GM19463 (cell line): ENCODE data around the gene PLOD3.
"Not testable (repeated sequence)": the region's sequence is repeated elsewhere in the genome, so short reads cannot be mapped to it uniquely, and the experiment has no call there.

Source experiments
- ATAC-seq: cut with Tn5 transposase; IDR thresholded peaks from one replicate; pipeline ENCODE4 v1.9.1; 2021; ENCODE audit warnings: mild to moderate bottlenecking, moderate library complexity; ENCODE audit not compliant: unreplicated experiment

Gene PLOD3

GRCh38 chr7:101216001-101216859 is 1.2 kb downstream of the PLOD3 start:
- ATAC-seq, result no peak

- ATAC-seq, result no peak
Measured at GRCh38 chr7:101212014-101212413, 5.4 kb downstream of the PLOD3 start.

- no peak for ATAC-seq
Measured at GRCh38 chr7:101211501-101211900, 5.9 kb downstream of the PLOD3 start.

GRCh38 chr7:101210143-101210542 is 7.2 kb downstream of the PLOD3 start:
- no peak for ATAC-seq

GRCh38 chr7:101208794-101209193 is 8.6 kb downstream of the PLOD3 start:
- ATAC-seq, result no peak

GRCh38 chr7:101207459-101207858 is 9.9 kb downstream of the PLOD3 start:
- ATAC-seq, result no peak

- ATAC-seq, result no peak
Measured at GRCh38 chr7:101206665-101207042, 10.7 kb downstream of the PLOD3 start.

GRCh38 chr7:101205901-101206664 is 11.3 kb downstream of the PLOD3 start:
- ATAC-seq, result no peak

GRCh38 chr7:101203740-101204738 is 13.3 kb downstream of the PLOD3 start:
- not testable (repeated sequence) for ATAC-seq

- ATAC-seq, result no peak
Measured at GRCh38 chr7:101202603-101202918, 14.8 kb downstream of the PLOD3 start.

GRCh38 chr7:101201695-101202602 is 15.4 kb downstream of the PLOD3 start:
- no peak for ATAC-seq

GRCh38 chr7:101200862-101201599 is 16.4 kb downstream of the PLOD3 start, which contains the start of gene MOGAT3:
Gene MOGAT3 (minus strand): TSS chr7:101201036. CDS start chr7:101200854, 182 bp downstream.
- ATAC-seq, result no peak

GRCh38 chr7:101200504-101200861 is 16.9 kb downstream of the PLOD3 start:
- ATAC-seq, result no peak

- not testable (repeated sequence) for ATAC-seq
Measured at GRCh38 chr7:101199522-101199921, 17.9 kb downstream of the PLOD3 start.

- ATAC-seq, result no peak
Measured at GRCh38 chr7:101198476-101198875, 18.9 kb downstream of the PLOD3 start.

GRCh38 chr7:101197991-101198390 is 19.4 kb downstream of the PLOD3 start:
- no peak for ATAC-seq

- ATAC-seq, result no peak
Measured at GRCh38 chr7:101195884-101196283, 21.5 kb downstream of the PLOD3 start.

- ATAC-seq, result no peak
Measured at GRCh38 chr7:101189109-101189508, 28.3 kb downstream of the PLOD3 start.

GRCh38 chr7:101186844-101187428 is 30.4 kb downstream of the PLOD3 start:
- no peak for ATAC-seq
